OCI-LY7 (cell line): ENCODE results near the gene RALGAPA2. TPM values are rescaled to one million over a fixed set of nuclear protein-coding genes. Genes with fewer than 3 reads are reported as not detected.

Experiments used
- BruUV-seq: library from RNA; stranded (reverse); fragments of 400-500 nt; replicated peaks from 2 replicates; lab custom pipeline; 2021; lab: Mats Ljungman, UMichigan
- CTCF ChIA-PET: fragments of 300-600 bp; sonication (Branson Sonifier 250); formaldehyde crosslinking; loops from one replicate; lab custom pipeline; 2022; ENCODE audit warnings: antibody characterized with exemption; ENCODE audit not compliant: unreplicated experiment; lab: Charles Lee
- POLR2A ChIA-PET: fragments of 300-600 bp; sonication (Branson Sonifier 250); formaldehyde crosslinking; loops from one replicate; lab custom pipeline; 2022; ENCODE audit warnings: antibody characterized with exemption; lab: Charles Lee
- DNase-seq: peaks from one replicate; pipeline ENCODE4 v3.0.0-alpha.2; 2015; ENCODE audit warnings: low spot score
- H2AFZ ChIP-seq: fragments of 200-600 bp; sonication (generic), shearing (Covaris generic); 2 replicates; pipeline ENCODE4 v1.6.1; 2014; ENCODE audit warnings: mild to moderate bottlenecking, antibody characterized with exemption, low read length, moderate library complexity
- H3K27ac ChIP-seq: fragments of 200-600 bp; sonication (generic); 2 replicates; pipeline ENCODE4 v1.5.1; 2014; ENCODE audit warnings: mixed run types, low read depth, mild to moderate bottlenecking, moderate library complexity, low read length, inconsistent platforms; ENCODE audit not compliant: poor library complexity, severe bottlenecking
- H3K36me3 ChIP-seq: fragments of 200-600 bp; sonication (generic); 2 replicates; pipeline ENCODE4 v1.6.1; 2014; ENCODE audit warnings: mild to moderate bottlenecking, antibody characterized with exemption, low read length, moderate library complexity, mixed read lengths; ENCODE audit not compliant: insufficient read depth
- H3K4me1 ChIP-seq: fragments of 200-600 bp; sonication (generic); 2 replicates; pipeline ENCODE4 v1.5.1; 2014; ENCODE audit warnings: mild to moderate bottlenecking, low read length; ENCODE audit not compliant: insufficient read depth, poor library complexity, severe bottlenecking
- H3K4me2 ChIP-seq: fragments of 200-600 bp; sonication (generic); 2 replicates; pipeline ENCODE4 v1.6.1; 2014; ENCODE audit warnings: mild to moderate bottlenecking, low read length
- H3K4me3 ChIP-seq: fragments of 200-600 bp; sonication (generic); 2 replicates; pipeline ENCODE4 v1.5.1; 2014; ENCODE audit warnings: mild to moderate bottlenecking, low read depth, low read length; ENCODE audit not compliant: poor library complexity, severe bottlenecking
- H3K79me2 ChIP-seq: fragments of 200-600 bp; sonication (generic); 2 replicates; pipeline ENCODE4 v1.6.1; 2016; ENCODE audit warnings: low read depth, mild to moderate bottlenecking, low read length, moderate library complexity, mixed read lengths; ENCODE audit not compliant: insufficient read depth
- H3K9me2 ChIP-seq: fragments of 200-600 bp; sonication (generic); 2 replicates; pipeline ENCODE4 v1.6.1; 2016; ENCODE audit warnings: mild to moderate bottlenecking, low read length, mixed read lengths; ENCODE audit not compliant: insufficient read depth
- H3K9me3 ChIP-seq: fragments of 200-600 bp; sonication (generic); 2 replicates; pipeline ENCODE4 v1.6.1; 2014; ENCODE audit warnings: mild to moderate bottlenecking, mixed run types, low read length, mixed read lengths
- H4K20me1 ChIP-seq: fragments of 200-600 bp; sonication (generic); 2 replicates; pipeline ENCODE4 v1.6.1; 2014; ENCODE audit warnings: mild to moderate bottlenecking, antibody characterized with exemption, low read length, moderate library complexity, mixed read lengths; ENCODE audit not compliant: insufficient read depth
- EZH2phosphoT487 ChIP-seq: fragments of 200-600 bp; sonication (generic); IDR thresholded peaks from 2 replicates; pipeline ENCODE4 v1.6.1; 2018; ENCODE audit warnings: low read depth, borderline replicate concordance, mild to moderate bottlenecking, mixed run types, antibody characterized with exemption, low read length, moderate library complexity, mixed read lengths
- intact Hi-C: fragments of 100-400 bp; cut with micrococcal nuclease; formaldehyde crosslinking; loops from one replicate; pipeline ENCODE4 v1.10.0; 2022; ENCODE audit not compliant: unreplicated experiment
- total RNA-seq, 2 experiments: library from RNA; depleted of rRNA in 1 of 2; stranded (reverse); fragments of >200 nt in 1 of 2; shearing (Covaris generic) in 1 of 2; gene quantifications; 2 replicates each; pipeline ENCODE4 v1.2.3, GENCODE V29; 2014 to 2022
- TF ChIP-seq, protein P1 (sequence below): fragments of 200-600 bp; sonication (generic); conservative IDR thresholded peaks from 2 replicates; pipeline ENCODE4 v1.5.1; 2014; ENCODE audit warnings: mild to moderate bottlenecking, antibody characterized with exemption, low read length, moderate library complexity, mixed read lengths

Gene RALGAPA2
- total RNA-seq, 2 experiments from 2014 or later, result 9.1 to 17.8 TPM

GRCh38 chr20:20711413-20711812, 1.0 kb downstream of the RALGAPA2 start:
- peak overlapping the region; percentile 98 for H3K4me3 ChIP-seq
- BruUV-seq, result no TSS peak
- H3K9me2 ChIP-seq, result no peaks in the 10 kb centered on the region
- H3K4me2 ChIP-seq, result peak overlapping the region; percentile 87
- TF ChIP-seq, protein P1, sequence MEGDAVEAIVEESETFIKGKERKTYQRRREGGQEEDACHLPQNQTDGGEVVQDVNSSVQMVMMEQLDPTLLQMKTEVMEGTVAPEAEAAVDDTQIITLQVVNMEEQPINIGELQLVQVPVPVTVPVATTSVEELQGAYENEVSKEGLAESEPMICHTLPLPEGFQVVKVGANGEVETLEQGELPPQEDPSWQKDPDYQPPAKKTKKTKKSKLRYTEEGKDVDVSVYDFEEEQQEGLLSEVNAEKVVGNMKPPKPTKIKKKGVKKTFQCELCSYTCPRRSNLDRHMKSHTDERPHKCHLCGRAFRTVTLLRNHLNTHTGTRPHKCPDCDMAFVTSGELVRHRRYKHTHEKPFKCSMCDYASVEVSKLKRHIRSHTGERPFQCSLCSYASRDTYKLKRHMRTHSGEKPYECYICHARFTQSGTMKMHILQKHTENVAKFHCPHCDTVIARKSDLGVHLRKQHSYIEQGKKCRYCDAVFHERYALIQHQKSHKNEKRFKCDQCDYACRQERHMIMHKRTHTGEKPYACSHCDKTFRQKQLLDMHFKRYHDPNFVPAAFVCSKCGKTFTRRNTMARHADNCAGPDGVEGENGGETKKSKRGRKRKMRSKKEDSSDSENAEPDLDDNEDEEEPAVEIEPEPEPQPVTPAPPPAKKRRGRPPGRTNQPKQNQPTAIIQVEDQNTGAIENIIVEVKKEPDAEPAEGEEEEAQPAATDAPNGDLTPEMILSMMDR, result no peak
- no peak for TF ChIP-seq EZH2phosphoT487
- peak; percentile 37 for DNase-seq
- H2AFZ ChIP-seq, result peak overlapping the region; percentile 99; the same call in 1 of the 2 replicates
- no peak overlapping the region for H3K27ac ChIP-seq
- peaks cover 9% of the 10 kb centered on the region; the same call in 1 of the 2 replicates for H3K79me2 ChIP-seq
- peaks cover 19% of the 10 kb centered on the region for H3K4me1 ChIP-seq
- no peaks in the 10 kb centered on the region for H4K20me1 ChIP-seq
- CTCF ChIA-PET, result no interaction called here
- H3K36me3 ChIP-seq, result no peaks in the 10 kb centered on the region
- H3K9me3 ChIP-seq, result no peaks in the 10 kb centered on the region
- POLR2A ChIA-PET, result interaction anchor here (0.6 kb wide), 1 partner anchor 129 kb away, joined by 3 read pairs; no protein-coding TSS in a partner anchor
- intact Hi-C loops, result loop anchor here (5.0 kb wide), 1 partner anchor 44 kb away; no protein-coding TSS in a partner anchor

DNA sequence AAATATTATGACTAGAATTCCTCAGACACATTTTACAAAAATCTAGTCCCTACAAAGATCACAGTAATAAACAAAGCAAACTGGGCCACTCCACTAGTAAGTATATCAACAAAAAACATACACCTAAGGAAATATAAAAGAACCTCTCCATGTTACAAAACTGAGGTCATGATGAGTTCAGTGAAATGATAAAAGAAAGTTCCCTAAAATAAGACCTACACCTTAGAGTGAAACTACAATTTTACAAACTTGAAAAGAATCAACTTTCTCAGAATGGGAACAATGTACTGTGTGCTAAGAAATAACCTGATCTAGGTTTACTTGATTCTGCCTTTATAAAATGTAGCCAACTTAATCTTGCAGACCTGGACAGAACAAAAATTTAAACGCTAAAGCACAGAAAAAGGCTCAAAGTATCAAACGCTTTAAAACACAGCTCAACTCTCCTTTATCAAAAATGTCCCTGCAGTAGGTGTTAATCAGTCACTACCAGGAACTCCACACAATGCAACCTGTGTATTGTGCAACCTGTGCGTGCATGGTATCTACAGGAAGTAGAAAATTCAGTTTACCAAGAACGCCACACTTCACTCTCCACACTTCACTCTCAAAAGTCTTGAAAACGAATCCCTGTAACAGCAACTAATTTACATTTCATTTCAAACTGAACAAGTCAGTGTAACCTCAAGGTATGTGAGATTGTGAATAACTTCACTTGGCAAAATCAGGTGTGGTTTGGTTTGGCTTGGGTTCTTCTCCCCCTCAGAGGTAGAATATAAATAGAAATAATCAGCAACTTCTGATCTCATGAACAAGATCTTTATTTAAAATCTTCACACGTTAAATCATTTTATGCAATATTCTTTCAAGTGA, 1.8 kb downstream of the RALGAPA2 start:
- H2AFZ ChIP-seq, result peak overlapping the region; percentile 47; the same call in 1 of the 2 replicates
- intact Hi-C loops, result loop anchor here (5.0 kb wide), 1 partner anchor 43 kb away; no protein-coding TSS in a partner anchor
- DNase-seq, result peak; percentile 32
- no peaks in the 10 kb centered on the region for H3K9me3 ChIP-seq
- H3K4me1 ChIP-seq, result peaks cover 19% of the 10 kb centered on the region
- H3K9me2 ChIP-seq, result no peaks in the 10 kb centered on the region
- peak overlapping the region; percentile 98 for H3K4me3 ChIP-seq
- no peaks in the 10 kb centered on the region for H3K36me3 ChIP-seq
- CTCF ChIA-PET, result no interaction called here
- TF ChIP-seq EZH2phosphoT487, result no peak
- TF ChIP-seq, protein P1, result no peak
- H3K79me2 ChIP-seq, result peaks cover 9% of the 10 kb centered on the region; the same call in 1 of the 2 replicates
- BruUV-seq, result TSS peak; percentile 64
- peak overlapping the region; percentile 87 for H3K4me2 ChIP-seq
- no peaks in the 10 kb centered on the region for H4K20me1 ChIP-seq
- H3K27ac ChIP-seq, result no peak overlapping the region
- POLR2A ChIA-PET, result interaction anchor here (0.6 kb wide), 2 partner anchors 129 to 837 kb away, joined by 3 read pairs; no protein-coding TSS in a partner anchor
